Tibial nerve (tissue), 4 donors: ENCODE results near the gene RNFT2. TPM values are rescaled to one million over a fixed set of nuclear protein-coding genes. Genes with fewer than 3 reads are reported as not detected.

Source experiments
- DNase-seq, 2 donors: peaks; one replicate each; pipeline ENCODE4 v3.0.0-alpha.2; 2019; ENCODE audit warnings: low spot score in 2 of 2
- H3K27ac ChIP-seq, 4 donors: fragments of 200-600 bp; sonication (generic) in 3 of 4; one replicate each; pipeline ENCODE4 v1.5.1; 2017 to 2019; ENCODE audit warnings: mild to moderate bottlenecking in 1 of 4
- H3K27me3 ChIP-seq, 2 donors: fragments of 200-600 bp; sonication (generic) in 1 of 2; one replicate each; pipeline versions ENCODE4 v1.5.1 to v1.6.0; 2017 to 2019
- H3K36me3 ChIP-seq, 3 donors: fragments of 200-600 bp; sonication (generic); one replicate each; pipeline ENCODE4 v1.5.1; 2018 to 2019
- H3K4me1 ChIP-seq, 4 donors: fragments of 200-600 bp; sonication (generic) in 3 of 4; one replicate each; pipeline ENCODE4 v1.5.1; 2017 to 2019
- H3K4me3 ChIP-seq, 4 donors: fragments of 200-600 bp; sonication (generic) in 3 of 4; one replicate each; pipeline ENCODE4 v1.5.1; 2017 to 2019; ENCODE audit warnings: mild to moderate bottlenecking in 1 of 4, moderate library complexity in 1 of 4
- H3K9me3 ChIP-seq, 4 donors: fragments of 200-600 bp; sonication (generic) in 3 of 4; one replicate each; pipeline ENCODE4 v1.5.1; 2017 to 2019
- CTCF ChIP-seq, 5 experiments: fragments of 200-600 bp in 3 of 5; fragments of 450-650 bp in 2 of 5; sonication (generic) in 3 of 5; IDR thresholded peaks; one replicate each; pipeline ENCODE4 v1.5.1; 2016 to 2019; ENCODE audit warnings: antibody characterized with exemption in 5 of 5, mild to moderate bottlenecking in 3 of 5, moderate library complexity in 2 of 5
- EP300 ChIP-seq, 2 donors: sonication (generic); formaldehyde crosslinking; IDR thresholded peaks; one replicate each; pipeline ENCODE4 v1.6.1; 2017; ENCODE audit warnings: antibody characterized with exemption in 2 of 2, mild to moderate bottlenecking in 1 of 2
- POLR2A ChIP-seq, 2 donors: fragments of 450-650 bp; IDR thresholded peaks; one replicate each; pipeline ENCODE4 v1.6.1; 2017; ENCODE audit warnings: antibody characterized with exemption in 2 of 2, mild to moderate bottlenecking in 2 of 2, moderate library complexity in 2 of 2
- WGBS, 2 donors: methylation state at CpG; one replicate each; pipeline ENCODE4 v1.1.5; 2018; 5-methylcytosine and 5-hydroxymethylcytosine counted together
- total RNA-seq, 4 donors: library from RNA; depleted of rRNA; stranded (reverse); fragments of >200 nt; gene quantifications; one replicate each; pipeline ENCODE4 v1.1.0, GENCODE V29; 2016

Gene RNFT2
- total RNA-seq, 4 donors from 2014 or later, result 0.59 to 5.9 (median 2.5) TPM

DNA sequence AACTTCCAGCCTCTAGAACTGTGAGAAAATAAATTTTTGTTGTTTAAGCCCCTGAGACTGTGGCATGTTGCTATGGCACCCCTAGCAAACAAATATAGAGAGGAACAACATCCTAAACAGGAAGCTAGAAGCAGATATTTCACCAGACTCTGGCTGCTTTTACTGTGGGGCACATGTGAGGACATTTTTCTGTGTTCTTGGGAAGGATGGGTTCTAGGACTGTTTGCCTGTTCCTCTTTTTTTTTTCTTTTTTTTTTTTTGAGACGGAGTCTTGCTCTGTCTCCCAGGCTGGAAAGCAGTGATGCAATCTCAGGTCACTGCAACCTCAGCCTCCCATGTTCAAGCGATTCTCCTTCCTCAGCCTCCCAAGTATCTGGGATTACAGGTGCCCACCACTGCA is 147.4 kb downstream of the RNFT2 start:
- Histone ChIP-seq H3K27me3 (peaks cover 0 to 46% of the 10 kb centered on the region in 2 donors), H3K36me3 (no peaks in the 10 kb centered on the region), H3K4me1 (peaks cover 0 to 22% (median 10%) of the 10 kb centered on the region in 4 donors), H3K4me3 (no peak overlapping the region), H3K27ac (no peak overlapping the region), H3K9me3 (peaks cover 0 to 4% (median 1%) of the 10 kb centered on the region in 4 donors)
- TF ChIP-seq EP300 (IDR thresholded peaks at IDR 0.05) (no peak), POLR2A (IDR thresholded peaks at IDR 0.05) (no peak), CTCF (IDR thresholded peaks at IDR 0.05) (no peak)
- no peak for DNase-seq
- WGBS, 2 donors, result 77 to 85% methylated on average over 2 of the region's 2 CpGs

DNA sequence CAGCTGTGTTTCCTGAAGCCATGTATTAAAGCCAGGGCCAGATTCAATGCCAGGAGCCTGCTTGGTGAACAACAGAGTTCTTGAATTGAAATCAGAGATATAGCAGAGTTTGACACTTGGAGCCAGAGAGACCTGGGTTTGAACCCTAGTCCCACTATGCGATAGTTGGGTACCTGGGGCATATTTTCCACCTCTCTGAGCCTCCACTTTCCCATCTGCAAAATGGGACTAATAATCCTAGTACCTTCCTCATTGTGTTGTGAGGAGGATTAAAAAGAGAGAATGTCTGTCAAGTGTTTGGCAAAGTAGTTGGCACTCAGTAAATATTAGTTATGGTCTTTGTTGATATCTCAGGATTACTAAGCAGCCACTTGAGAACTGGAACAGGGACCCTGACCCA is 149.1 kb downstream of the RNFT2 start:
- Histone ChIP-seq H3K36me3 (no peaks in the 10 kb centered on the region), H3K4me3 (no peak overlapping the region), H3K9me3 (peaks cover 0 to 4% (median 2%) of the 10 kb centered on the region in 4 donors), H3K27me3 (peaks cover 0 to 32% of the 10 kb centered on the region in 2 donors), H3K4me1 (peaks cover 0 to 7% (median under 1%) of the 10 kb centered on the region in 4 donors), H3K27ac (no peak overlapping the region)
- no peak for TF ChIP-seq POLR2A (IDR thresholded peaks at IDR 0.05)
- no peak for TF ChIP-seq CTCF (IDR thresholded peaks at IDR 0.05)
- TF ChIP-seq EP300 (IDR thresholded peaks at IDR 0.05), result no peak
- no peak for DNase-seq
- WGBS, 2 donors, result 83 to 97% methylated on average over 1 of the region's 1 CpG

DNA sequence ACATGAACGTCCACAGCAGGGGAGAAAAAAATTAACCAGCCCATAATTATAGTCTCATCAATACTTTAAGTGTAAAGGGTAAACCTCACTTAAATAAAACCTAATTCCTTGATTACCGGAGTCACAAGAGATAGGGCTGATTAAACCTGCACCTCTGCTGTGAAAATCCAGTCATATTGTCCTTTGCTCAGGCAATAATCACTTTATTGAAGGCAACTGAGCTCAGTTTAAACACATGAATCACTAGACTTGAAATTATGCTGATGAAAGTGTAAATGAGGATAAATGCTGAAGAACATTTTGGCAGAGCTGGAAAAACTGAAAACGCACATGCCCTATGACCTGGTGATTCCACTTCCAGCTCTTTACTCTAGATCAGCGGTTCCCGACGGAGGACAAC is 149.8 kb downstream of the RNFT2 start:
- peaks cover 0 to 4% (median 2%) of the 10 kb centered on the region in 4 donors for H3K9me3 ChIP-seq
- H3K4me1 ChIP-seq, result peaks cover 0 to under 1% (median 0%) of the 10 kb centered on the region in 4 donors
- TF ChIP-seq CTCF (IDR thresholded peaks at IDR 0.05) (no peak), POLR2A (IDR thresholded peaks at IDR 0.05) (no peak), EP300 (IDR thresholded peaks at IDR 0.05) (no peak)
- 69 to 73% methylated on average over 6 of the region's 6 CpGs for WGBS, 2 donors
- DNase-seq, result no peak
- H3K27ac ChIP-seq, result no peak overlapping the region
- no peak overlapping the region for H3K4me3 ChIP-seq
- H3K27me3 ChIP-seq, result peaks cover 0 to 26% of the 10 kb centered on the region in 2 donors
- H3K36me3 ChIP-seq, result no peaks in the 10 kb centered on the region

GRCh38 chr12:116890330-116890729 is 152.2 kb downstream of the RNFT2 start:
- Histone ChIP-seq H3K27ac (no peak overlapping the region), H3K4me3 (no peak overlapping the region), H3K27me3 (peaks cover 0 to 2% of the 10 kb centered on the region in 2 donors), H3K4me1 (no peaks in the 10 kb centered on the region), H3K36me3 (no peaks in the 10 kb centered on the region), H3K9me3 (peaks cover 0 to 4% (median 2%) of the 10 kb centered on the region in 4 donors)
- DNase-seq, result no peak
- TF ChIP-seq CTCF (IDR thresholded peaks at IDR 0.05) (no peak), POLR2A (IDR thresholded peaks at IDR 0.05) (no peak)
- 86 to 96% methylated on average over 2 of the region's 2 CpGs for WGBS, 2 donors

GRCh38 chr12:116891019-116891418 is 152.9 kb downstream of the RNFT2 start:
- WGBS, 2 donors, result 88% methylated on average over 3 of the region's 3 CpGs

More at GRCh38 chr12:116891019-116891418, 152.9 kb downstream of the RNFT2 start:
- no peaks in the 10 kb centered on the region for H3K4me1 ChIP-seq
- no peak overlapping the region for H3K27ac ChIP-seq
- no peak overlapping the region for H3K4me3 ChIP-seq
- H3K27me3 ChIP-seq, result no peaks in the 10 kb centered on the region
- H3K36me3 ChIP-seq, result no peaks in the 10 kb centered on the region
- no peak for DNase-seq
- no peak for TF ChIP-seq POLR2A (IDR thresholded peaks at IDR 0.05)
- TF ChIP-seq CTCF (IDR thresholded peaks at IDR 0.05), result no peak
- no peak for TF ChIP-seq EP300 (IDR thresholded peaks at IDR 0.05)
- peaks cover 0 to 4% (median 2%) of the 10 kb centered on the region in 4 donors for H3K9me3 ChIP-seq
